Activated CD8-positive, alpha-beta memory T cell treated with anti-CD3 and anti-CD28 coated beads, Interleukin-2, amount 50 U/mL, for 1 hour (primary cell): Measurements from ENCODE around the gene GNG7.
"Not testable (repeated sequence)": the region's sequence is repeated elsewhere in the genome, so short reads cannot be mapped to it uniquely, and the experiment has no call there.

Experiments
- DNase-seq: peaks from one replicate; pipeline ENCODE4 v3.0.0-alpha.2; 2020; ENCODE audit errors: extremely low read depth

Gene GNG7

DNA sequence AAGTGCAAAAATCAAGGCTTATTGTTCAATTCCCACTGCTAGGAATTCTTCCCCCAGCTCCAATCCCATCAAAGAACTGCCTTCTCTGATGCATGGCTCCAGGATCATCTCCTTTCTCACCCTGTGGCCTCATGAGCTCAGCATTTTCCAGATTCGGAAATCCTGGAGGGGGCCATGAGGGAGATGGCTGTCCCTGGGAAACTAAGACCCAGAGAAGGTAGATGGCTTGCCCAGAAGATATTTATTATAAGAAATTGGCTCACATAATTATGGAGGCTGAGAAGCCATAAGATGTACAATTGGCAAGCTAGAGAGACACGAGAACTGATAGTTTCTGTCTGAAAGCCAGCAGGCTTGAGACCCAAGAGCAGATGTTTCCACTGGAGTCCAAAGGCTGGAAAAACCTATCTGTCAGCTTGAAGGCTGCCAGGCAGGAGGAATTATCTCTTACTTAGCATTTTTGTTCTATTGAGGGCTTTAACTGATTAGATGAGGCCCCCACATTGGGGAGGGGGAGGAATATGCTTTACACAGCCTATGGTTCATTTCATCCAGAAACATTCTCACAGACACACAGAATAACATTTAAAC lies 168.0 kb downstream of the GNG7 start:
- no peak for DNase-seq

DNA sequence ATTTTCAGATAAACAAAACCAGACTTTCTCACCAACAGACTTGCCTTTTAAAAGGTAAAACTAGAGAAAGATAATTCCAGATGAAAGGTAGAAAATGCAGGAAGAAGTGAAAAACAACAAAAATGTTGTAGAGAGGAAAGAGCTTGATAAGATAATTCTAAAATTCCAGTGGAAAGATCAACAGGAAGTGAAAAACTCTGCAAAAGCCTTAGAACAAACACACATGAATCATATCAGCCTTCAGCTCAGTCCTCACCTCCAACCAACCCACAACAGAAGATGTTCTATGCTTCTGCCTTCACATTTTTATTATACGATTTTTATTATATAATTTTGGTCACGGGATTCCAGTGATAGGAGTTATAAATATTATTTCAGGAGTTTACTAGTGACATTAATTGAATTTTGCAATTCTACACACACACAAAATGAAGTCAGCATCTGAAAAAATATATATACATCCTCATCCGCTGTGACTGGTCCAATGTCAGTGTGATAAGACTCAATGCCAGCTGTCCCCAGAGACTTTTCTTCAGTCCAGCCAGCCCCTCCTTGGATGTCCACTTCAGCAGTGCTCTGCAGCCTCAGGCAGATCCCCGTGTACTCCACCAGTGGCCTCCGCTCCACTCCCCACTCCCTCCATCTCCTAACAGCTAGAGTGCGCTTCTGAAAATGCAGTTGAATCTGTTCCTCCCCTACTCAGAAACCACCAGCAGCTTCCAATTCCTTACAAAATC lies 168.6 kb downstream of the GNG7 start:
- no peak for DNase-seq

DNA sequence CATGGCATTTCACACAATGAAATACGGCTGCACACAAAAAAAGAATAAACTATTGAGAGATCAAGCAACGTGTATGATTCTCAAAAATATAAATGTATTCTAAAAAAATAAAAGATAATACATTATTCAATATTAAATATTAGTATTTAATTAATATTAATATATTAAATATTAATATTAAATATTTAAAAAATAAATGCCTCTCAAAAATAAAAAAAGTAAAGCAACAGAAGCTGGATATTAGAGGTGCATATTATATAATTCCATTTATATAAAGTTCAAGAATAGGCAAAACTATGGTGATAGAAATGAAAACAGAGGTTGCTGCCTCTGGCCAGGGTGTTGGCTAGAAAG lies 169.4 kb downstream of the GNG7 start:
- DNase-seq: no peak

DNA sequence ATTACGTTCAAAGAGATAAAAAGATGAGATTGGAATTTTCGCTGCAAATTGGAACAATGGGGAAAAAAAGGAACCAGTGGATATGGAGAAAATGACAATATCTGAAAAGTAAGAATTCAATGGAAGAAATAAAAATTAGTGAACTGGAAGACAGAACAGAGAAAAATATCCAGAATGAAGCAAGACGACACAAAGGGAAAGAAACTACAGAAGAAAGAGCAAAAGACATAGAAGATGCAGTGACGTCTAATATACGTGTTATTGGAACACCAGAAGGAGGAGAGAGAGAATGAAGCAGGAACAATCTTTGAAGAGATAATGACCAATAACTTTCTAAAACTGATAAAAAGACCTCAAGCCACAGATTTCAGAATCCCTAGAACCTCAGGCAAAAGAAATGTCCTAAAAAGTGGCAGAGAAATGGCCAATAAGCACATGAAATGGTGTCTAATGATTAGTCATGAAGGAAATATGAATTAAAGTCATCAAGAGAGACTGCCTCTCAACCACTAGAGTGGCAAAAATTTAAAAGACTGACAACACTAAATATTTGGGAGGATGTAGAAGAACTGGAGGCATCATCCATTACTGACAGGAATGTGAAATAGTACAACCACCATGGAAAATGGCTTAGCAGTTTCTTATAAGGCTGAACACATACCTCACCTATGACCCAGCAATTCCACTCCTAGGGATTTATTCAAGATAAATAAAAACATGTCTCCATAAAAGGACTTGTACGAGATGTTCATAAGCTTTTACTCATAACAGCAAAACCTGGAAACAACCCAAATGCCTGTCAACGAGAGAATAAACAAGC lies 170.0 kb downstream of the GNG7 start:
- DNase-seq: no peak

DNA sequence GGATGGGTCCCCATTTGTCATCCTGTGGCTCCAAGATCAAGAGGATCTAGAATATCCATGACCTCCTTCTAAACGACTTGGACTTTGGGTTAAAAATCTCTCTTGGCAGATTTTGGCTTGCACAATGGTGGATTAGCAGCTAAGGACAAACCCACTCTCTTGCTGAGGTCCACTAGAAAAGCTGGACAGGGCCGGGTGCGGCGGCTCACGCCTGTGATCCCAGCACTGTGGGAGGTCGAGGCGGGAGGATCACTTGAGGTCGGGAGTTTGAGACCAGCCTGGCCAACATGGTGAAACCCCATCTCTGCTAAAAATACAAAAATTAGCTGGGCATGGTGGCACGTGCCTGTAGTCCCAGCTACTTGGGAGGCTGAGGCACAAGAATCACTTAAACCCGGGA lies 172.6 kb downstream of the GNG7 start:
- DNase-seq: not testable (repeated sequence)

DNA sequence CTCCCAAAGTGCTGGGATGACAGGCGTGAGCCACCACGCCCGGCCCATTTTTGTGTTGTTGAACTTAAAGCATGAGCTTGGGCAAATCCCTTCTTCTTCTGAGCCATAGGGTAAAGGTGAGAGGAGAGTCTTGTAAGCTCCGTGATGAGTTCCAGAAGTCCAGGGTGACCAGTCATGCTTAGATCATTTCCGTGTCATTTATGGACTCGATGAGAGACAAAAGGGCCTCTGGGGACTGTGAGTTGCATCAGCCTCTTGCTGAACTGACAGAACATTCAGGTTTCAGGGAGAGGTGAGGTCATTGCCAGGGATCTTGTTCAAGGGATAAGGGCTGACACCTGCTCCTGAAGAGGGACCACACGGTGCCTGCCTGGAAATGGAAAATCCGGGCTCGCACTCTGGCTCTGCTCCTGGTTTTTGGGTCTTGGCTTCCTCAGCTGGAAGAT lies 173.0 kb downstream of the GNG7 start:
- no peak for DNase-seq

DNA sequence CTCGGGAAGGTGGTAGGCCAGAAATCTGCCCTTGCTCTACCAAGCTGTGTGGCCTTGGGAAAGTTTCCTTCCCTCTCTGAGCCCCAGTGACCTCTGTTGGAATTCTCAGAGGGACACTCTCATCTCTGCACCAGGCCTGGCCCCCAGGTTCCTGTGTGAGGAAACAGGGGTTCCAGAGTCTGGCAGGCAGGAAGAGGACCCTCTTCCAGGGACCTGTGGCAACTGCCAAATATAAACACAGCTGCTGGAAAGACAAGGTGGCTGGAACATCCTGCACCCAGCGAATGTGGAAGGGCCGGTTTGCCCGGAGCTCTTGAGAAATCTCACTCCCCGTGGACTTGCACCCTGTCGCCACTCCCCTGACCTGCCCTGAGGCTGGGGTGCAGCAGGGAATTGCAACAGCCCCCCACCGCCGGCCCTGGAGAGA lies 173.8 kb downstream of the GNG7 start:
- DNase-seq: no peak

DNA sequence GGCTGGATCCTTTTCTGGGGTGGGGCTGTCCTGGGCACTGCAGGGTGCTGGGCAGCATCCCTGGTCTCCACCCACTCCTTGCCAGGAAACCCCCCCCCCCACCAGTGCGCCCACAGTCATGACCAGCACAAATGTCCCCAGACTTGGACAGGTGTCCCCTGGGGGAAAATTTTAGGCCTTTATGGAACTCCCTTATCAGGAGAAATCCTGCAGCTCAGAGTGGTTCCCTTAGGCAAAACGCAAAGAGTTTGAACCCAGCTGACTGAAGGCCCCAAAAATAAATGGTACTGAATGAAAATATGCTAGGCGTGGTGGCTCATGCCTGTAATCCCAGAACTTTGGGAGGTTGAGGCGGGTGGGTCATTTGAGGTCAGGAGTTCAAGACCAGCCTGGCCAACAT lies 174.8 kb downstream of the GNG7 start:
- DNase-seq: no peak

DNA sequence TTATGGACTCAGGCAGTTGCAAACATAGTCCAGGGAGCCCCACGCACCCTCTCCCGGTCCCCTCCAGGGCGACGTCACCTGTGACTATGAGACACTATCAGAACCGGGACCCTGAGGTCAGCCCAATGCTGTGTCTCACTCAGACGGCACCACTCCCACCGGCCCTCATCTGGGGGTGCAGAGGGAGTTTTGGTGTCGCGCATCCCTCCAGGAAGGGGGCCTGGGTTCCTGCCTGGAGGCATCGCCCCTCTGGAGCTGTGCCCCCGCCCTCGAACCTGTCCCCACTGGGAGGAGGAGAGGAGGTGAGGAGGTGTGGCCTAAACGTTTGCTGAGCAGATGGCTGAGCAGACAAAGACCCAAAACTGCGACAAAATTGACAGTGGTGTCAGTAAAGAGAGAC lies 175.3 kb downstream of the GNG7 start:
- DNase-seq: no peak

DNA sequence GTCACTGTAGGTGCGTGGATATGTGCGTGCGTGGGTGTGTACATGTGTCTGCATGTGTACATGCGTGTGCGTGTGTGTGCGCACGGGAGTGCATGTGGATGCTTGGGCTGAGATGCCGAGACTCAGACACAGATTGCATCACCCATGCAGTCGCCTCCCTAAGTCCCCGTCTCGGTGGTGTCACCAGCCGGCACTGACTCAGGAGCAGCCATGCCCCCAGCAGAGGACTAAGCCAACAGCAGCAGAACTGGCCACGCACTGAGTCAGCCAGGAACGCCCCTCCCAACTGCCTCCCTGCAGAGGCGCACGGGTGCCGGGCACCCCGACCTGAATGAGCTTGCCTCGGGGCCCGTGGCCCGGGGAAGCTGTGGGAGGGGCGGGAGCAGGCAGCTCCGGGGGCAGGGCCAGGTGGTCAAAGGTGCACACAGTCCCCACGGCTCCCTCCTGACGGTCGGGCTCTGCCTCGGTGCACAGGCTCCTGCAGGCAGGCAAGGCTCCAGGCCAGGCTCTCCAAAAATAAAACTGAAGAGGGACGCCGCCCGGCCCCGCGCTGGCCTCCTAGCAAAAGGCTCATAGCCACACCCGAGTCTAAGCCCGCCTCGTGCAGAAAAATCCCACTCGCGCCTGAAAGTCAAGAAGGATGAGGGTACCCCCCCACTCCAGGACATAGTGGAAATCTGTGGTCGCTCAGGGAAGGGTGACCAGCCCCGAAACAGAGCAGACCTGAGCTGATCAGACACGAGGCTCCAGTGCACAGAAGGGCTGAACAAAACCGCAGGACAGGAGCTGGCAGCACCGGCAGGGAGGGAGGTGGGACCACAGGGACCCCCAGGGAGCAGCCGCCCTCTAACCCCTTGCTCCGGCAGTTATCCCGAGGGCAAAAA lies 177.4 kb downstream of the GNG7 start:
- no peak for DNase-seq

DNA sequence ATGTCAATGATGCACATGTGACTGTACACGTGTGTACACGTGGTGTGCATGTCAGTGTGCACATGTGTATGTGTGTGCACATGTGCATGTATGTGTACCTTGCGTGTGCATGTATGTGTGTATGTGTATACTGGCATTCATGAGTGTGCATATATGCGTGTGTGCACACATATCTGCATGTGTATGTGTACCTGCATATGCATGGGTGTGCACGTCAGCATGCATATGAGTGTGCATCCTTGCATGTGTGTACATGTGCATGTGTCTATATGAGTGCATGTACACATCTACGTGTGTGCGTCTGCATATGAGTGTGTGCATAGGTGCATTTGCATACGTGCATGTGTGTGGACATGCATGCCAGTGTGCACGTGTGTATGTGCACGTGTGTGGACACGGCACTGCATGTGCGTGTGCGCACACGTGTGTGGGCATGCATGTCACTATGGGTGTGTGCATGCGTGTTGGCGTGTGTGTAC lies 178.1 kb downstream of the GNG7 start:
- no peak for DNase-seq

DNA sequence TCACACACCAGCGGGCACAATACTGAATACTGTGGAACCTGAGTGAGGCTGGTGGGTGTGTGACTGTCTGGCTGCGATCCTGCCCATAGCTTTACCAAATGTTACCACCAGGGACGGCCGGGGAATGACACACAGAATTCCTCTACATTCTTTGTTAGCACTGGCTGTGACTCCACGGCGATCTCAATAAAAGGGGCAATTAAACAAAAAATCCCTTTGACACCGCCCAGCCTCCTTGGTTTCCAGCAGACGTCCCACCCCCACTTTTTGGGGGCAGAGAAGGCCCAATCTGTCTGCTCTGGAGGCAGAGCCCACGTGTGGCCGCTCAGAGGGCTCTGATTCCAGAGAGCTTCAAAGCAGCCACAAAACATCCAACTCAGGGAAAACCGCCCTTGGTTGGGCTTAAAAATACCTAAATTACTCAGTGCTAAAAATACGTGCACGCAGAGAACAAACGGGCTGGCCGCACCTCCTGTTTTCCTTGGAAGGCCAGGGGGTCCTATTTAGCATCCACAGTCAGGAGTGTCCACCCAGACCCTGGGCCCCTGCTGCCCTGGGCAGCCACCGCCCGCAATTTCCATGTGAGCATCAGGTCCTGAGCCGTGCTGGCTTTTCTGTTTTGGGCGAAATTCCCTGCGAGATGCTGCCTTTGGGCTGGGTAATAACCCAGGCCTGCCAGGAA lies 178.7 kb downstream of the GNG7 start:
- DNase-seq: no peak

DNA sequence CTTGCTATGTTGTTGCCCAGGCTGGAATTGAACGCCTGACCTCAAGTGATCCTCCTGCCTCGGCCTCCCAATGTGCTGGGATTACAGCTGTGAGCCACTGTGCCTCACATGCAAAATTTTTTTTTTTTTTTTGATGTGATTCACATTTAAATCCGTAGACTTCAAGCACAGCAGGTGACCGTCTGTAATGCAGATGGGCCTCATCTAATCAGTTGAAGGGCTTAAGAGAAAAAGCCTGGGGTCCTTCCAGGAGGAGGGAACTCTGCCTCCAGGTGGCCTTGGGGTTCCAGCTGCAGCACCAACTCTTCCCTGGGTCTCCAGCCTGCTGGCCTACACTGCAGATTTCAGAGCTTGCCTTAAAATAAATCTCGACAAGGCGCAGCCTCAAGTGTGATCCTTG lies 183.0 kb downstream of the GNG7 start:
- DNase-seq: no peak

DNA sequence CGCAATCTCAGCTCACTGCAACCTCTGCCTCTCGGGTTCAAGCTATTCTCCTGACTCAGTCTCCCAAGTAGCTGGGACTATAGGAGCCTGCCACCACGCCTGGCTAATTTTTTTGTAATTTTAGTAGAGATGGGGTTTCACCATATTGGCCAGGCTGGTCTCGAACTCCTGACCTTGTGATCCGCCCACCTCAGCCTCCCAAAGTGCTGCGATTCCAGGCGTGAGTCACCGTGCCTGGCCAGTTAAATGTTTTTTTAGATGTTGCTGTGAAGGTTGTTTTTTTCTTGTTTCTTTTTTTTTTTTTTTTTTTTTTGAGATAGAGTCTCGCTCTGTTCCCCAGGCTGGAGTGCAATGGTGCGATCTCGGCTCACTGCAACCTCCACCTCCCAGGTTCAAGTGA lies 183.6 kb downstream of the GNG7 start:
- DNase-seq: not testable (repeated sequence)

DNA sequence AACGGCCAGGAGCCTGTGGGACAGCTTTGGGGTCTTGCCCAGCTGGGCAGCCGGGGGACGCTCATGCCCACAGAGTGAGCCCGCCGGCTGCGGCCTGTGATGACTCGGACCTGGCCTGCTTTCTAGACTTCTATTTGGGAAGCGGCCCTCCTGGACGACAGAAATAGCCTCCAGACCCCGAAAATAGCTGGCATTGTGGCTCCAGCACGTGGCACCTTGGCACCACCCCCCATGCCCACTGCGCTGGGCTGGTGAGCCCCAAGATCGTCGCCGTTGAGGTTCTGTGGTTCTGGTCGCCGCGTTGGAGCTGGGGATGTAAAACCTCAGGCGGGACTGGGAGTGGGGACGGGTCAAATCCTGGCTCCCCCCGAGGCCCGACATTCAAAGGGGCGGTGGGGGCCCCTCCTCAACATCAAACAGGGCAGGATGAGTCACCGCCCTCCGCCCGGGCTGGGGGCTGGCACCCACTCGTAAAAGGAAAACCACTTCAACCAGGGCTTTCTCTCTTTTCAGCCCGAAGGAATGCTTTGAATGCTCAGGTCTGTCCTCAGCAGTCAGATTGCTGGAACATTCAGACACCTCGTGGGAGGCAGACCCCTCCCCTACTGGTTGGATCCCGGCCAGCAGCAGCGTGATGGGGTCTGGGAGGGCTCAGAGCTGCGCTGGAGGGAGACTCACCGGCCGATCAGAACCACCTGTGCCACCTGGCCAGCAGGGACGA lies 184.5 kb downstream of the GNG7 start:
- no peak for DNase-seq

DNA sequence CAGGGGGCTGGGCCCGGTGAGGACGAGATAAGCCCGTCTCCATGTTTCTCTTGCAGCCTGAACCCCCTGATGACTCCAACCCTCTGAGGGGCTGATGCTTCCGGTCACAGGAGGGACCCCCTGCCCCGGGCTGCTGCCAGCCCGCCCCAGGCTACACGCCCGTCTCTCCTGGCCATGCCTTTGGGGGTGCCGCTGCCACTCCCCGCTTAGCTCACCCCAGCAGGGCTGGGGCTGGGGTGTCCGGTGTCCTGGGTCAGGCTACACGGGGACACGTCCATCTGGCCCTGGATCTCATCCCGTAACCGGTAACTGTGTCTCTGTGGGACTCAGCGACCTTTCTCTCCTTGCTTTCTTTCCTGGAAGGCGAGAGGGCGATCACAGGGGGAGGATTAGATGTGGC lies 185.8 kb downstream of the GNG7 start:
- no peak for DNase-seq

DNA sequence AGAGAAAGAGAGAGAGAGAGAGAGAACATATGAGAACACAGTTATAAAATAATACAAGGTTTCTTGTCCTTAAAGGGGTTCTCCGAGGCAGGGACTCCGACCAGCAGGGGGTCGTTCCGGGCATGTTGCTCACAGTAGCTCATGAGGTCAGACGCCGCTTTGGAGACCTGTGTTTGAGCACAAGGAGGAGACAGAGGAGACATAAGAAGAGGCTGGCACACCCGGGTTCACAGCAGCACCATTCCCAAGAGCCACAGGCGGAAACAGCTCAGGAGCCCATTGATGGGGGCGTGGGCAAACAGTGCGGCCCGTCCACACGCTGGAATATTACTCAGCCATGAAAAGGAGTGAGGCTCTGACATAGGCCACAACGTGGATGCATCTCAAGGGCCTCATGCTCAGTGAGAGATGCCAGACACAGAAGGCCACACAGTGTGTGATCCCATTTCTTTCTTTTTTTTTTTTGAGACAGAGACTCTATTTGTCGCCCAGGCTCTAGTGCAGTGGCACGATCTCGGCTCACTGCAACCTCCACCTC lies 187.4 kb downstream of the GNG7 start:
- DNase-seq: no peak

DNA sequence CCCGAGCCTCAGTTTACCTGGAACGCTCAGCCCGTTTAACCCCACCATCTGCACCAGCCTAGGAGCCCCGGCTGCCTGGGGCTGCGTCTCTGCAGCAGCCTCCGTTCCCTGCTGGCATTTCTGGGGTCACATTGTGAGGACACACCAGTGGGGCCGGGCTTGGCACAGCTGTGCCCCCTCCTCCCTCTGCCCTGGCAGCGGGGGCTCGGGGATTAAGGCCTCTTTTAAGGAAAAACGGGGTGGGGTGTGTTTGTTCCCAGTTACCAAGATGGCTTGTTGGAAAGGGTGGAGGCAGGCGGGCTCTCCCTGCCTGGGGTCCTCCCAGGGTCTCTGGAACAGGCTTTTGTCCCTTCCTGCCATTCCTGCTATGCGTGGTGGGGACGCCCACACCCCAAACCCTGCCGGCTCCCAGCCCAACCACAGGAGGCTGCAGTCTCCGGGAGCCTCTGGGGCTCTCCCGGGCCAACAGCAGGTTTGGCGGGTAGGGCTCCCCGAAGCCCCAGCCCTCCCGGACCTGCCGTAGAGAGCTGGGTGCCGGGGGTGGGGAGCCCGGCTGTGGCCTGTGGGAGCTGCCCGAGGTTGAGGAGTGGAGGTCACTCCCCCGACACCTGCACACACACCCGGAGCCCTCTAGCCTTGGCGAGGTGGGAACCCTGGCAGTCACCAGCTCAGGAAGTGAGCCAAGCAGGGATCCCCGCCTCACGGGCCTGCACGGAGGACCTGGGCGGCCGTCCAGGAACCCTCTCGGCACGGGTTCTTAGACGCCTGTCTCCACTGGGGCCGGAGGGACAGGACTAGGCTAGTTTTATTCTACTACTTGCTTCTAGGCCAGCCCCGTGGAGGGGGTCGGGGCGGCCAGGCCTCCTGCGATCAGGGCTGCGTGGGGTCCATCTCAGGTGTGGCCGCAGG lies 189.7 kb downstream of the GNG7 start:
- DNase-seq: no peak

DNA sequence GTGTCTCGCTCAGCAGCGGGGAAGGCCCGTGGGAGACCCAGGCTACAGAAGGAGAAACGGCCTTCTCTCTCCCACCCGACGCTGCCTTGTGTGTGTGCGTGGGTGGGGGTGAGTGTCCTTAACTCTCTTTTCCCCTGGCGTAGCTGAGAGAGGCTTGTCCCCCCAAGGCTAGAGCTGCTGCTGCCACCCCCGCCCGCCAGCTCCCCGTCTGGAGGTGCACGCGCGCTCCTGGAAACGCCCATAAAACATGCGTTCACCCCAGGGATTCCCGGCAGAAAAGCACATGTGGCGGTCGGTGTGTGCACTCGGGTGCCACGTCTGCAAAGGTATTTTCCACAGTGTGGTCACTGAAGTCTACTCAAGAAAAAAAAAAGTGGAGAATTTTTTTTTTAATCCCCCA lies 190.5 kb downstream of the GNG7 start:
- no peak for DNase-seq
